Adrenal gland (tissue), 5 donors: ENCODE results near the gene ARTN.

Source experiments
- POLR2A ChIP-seq, 2 donors: fragments of 450-650 bp; IDR thresholded peaks; one replicate each; pipeline ENCODE4 v1.6.1; 2017; ENCODE audit warnings: antibody characterized with exemption in 2 of 2, mild to moderate bottlenecking in 2 of 2, moderate library complexity in 1 of 2
- TF ChIP-seq, protein P1 (sequence below), 6 experiments: fragments of 450-650 bp in 4 of 6; fragments of 200-600 bp in 2 of 6; sonication (generic) in 1 of 6; IDR thresholded peaks; 1 replicate in 5 of 6; 2 replicates in 1 of 6; pipeline versions ENCODE4 v1.5.1 to v1.8.0; 2016 to 2021; ENCODE audit warnings: antibody characterized with exemption in 6 of 6, mild to moderate bottlenecking in 2 of 6, moderate library complexity in 1 of 6
- donor health status: DM: no; HTN: no; CAD: no.

DNA sequence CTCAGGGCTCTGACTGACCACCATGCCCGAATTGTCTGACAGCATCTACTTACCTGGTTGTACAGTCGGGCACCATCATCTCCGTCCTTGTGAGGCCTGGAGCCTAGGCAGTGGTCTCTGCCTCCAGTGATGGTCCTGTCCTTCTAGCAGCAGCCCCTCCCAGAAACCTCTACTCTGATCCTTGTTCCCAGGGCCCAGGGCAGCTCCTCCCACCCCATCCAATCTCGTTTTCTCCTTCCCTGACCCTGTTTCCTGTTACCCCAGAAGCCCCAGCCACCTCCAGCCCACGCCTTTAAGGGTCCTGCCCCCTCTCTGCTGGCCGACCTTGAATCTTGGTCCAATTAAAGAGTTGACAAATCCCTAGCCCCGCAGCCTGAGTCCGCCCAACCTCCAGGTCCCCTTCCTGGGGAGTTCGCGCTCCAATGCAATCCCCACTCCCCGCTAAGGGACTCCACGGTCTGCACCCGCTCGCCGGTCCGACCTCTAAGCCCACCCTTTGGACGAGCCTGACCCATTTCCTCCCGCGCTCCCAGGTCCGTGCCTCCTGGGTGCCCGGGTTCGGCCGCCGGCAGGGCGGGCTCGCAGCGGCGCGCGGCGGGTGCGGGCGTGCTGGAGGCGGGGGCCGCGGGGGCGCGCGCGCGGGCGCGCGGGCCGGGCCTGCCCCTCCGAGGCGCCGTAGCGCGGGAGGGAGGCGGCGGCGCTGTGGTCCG, 45.1 kb downstream of the ARTN start, which contains the start of gene B4GALT2:
- TF ChIP-seq, protein P1, sequence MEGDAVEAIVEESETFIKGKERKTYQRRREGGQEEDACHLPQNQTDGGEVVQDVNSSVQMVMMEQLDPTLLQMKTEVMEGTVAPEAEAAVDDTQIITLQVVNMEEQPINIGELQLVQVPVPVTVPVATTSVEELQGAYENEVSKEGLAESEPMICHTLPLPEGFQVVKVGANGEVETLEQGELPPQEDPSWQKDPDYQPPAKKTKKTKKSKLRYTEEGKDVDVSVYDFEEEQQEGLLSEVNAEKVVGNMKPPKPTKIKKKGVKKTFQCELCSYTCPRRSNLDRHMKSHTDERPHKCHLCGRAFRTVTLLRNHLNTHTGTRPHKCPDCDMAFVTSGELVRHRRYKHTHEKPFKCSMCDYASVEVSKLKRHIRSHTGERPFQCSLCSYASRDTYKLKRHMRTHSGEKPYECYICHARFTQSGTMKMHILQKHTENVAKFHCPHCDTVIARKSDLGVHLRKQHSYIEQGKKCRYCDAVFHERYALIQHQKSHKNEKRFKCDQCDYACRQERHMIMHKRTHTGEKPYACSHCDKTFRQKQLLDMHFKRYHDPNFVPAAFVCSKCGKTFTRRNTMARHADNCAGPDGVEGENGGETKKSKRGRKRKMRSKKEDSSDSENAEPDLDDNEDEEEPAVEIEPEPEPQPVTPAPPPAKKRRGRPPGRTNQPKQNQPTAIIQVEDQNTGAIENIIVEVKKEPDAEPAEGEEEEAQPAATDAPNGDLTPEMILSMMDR (IDR thresholded peaks at IDR 0.05), result no peak
- no peak for TF ChIP-seq POLR2A (IDR thresholded peaks at IDR 0.05)
